Mucosa of descending colon (tissue), 3 donors: ENCODE data around the gene ZBTB42. TPM values are rescaled to one million over a fixed set of nuclear protein-coding genes. Genes with fewer than 3 reads are reported as not detected.
"Not testable (repeated sequence)": the region's sequence is repeated elsewhere in the genome, so short reads cannot be mapped to it uniquely, and the experiment has no call there.

ENCODE experiments used
- ATAC-seq: fragments of 200-7000 bp; cut with Tn5 transposase; one replicate; pipeline ENCODE4 v1.9.1; 2020; ENCODE audit warnings: mild to moderate bottlenecking, moderate library complexity
- DNase-seq, 3 donors: peaks; one replicate each; pipeline ENCODE4 v3.0.0-alpha.2; 2020
- H3K36me3 ChIP-seq: fragments of 200-600 bp; one replicate; pipeline ENCODE4 v1.8.0; 2021; ENCODE audit warnings: low read depth, mild to moderate bottlenecking
- H3K4me1 ChIP-seq: fragments of 200-600 bp; one replicate; pipeline ENCODE4 v1.8.0; 2021; ENCODE audit warnings: low read depth, mild to moderate bottlenecking
- H3K4me3 ChIP-seq: fragments of 200-600 bp; one replicate; pipeline ENCODE4 v1.8.0; 2021; ENCODE audit warnings: mild to moderate bottlenecking
- H3K9me3 ChIP-seq: fragments of 200-600 bp; one replicate; pipeline ENCODE4 v1.8.0; 2021; ENCODE audit warnings: mild to moderate bottlenecking
- CTCF ChIP-seq: fragments of 200-600 bp; IDR thresholded peaks from one replicate; pipeline ENCODE4 v1.8.0; 2022; ENCODE audit warnings: antibody characterized with exemption, mild to moderate bottlenecking
- intact Hi-C, 2 donors: fragments of 100-400 bp; cut with DNase I in 1 of 2; cut with micrococcal nuclease in 1 of 2; formaldehyde crosslinking; loops; one replicate each; pipeline versions ENCODE4 v1.11.0 to v1.11.1; 2022; cut with DNase I, micrococcal nuclease
- total RNA-seq, 3 donors: library from RNA; stranded (reverse); fragmentation: NEBNext Ultra II Directional in 2 of 3; extraction: Animal tissue kit (Norgen Biotek cat#: 25700) in 2 of 3; gene quantifications; one replicate each; pipeline versions ENCODE4 v1.2.1 to v1.2.4, GENCODE V29; 2021 to 2023
- donor health status: DM: no; HTN: no; CAD: no; lungs with moderate emphysema.
- donor health status: DM: no; HTN: no; CAD: no.
- donor health status: DM: no; HTN: yes; CAD: no.

ZBTB42 gene
- total RNA-seq, 3 donors from 2014 or later, result 6.5 to 10.6 (median 7.8) TPM

- peaks cover 18% of the 10 kb centered on the region for H3K4me1 ChIP-seq
- TF ChIP-seq CTCF, result no peak
- peak in 1 of 3 donors; percentile 6 for DNase-seq
- H3K36me3 ChIP-seq, result no peaks in the 10 kb centered on the region
- H3K4me3 ChIP-seq, result no peak overlapping the region
- H3K9me3 ChIP-seq, result no peaks in the 10 kb centered on the region
- ATAC-seq, result no peak
- intact Hi-C loops, result no loop called here
Observed at GRCh38 chr14:104813286-104813685, 12.4 kb downstream of the ZBTB42 start.

- DNase-seq, result peak in 2 of 3 donors; percentile 2 to 29
- intact Hi-C loops, H3K9me3 ChIP-seq, H3K4me3 ChIP-seq, ATAC-seq, H3K36me3 ChIP-seq: not testable (repeated sequence)
- peaks cover 18% of the 10 kb centered on the region for H3K4me1 ChIP-seq
Observed at GRCh38 chr14:104814701-104815100, 13.8 kb downstream of the ZBTB42 start.

GRCh38 chr14:104816616-104816884, 15.6 kb downstream of the ZBTB42 start:
- ATAC-seq (no peak), DNase-seq (no peak)
- Histone ChIP-seq H3K9me3 (no peaks in the 10 kb centered on the region), H3K36me3 (no peaks in the 10 kb centered on the region), H3K4me3 (peak overlapping the region; percentile 61), H3K4me1 (peaks cover 18% of the 10 kb centered on the region)
- TF ChIP-seq CTCF, result no peak
- intact Hi-C loops, result no loop called here

- H3K9me3 ChIP-seq, result no peaks in the 10 kb centered on the region
- H3K4me3 ChIP-seq, result no peak overlapping the region
- intact Hi-C loops, result no loop called here
- TF ChIP-seq CTCF, result no peak
- ATAC-seq (no peak), DNase-seq (peak in 1 of 3 donors; percentile 4)
- H3K4me1 ChIP-seq, result peaks cover 18% of the 10 kb centered on the region
- no peaks in the 10 kb centered on the region for H3K36me3 ChIP-seq
Observed at GRCh38 chr14:104817930-104818713, 17.2 kb downstream of the ZBTB42 start.

DNA sequence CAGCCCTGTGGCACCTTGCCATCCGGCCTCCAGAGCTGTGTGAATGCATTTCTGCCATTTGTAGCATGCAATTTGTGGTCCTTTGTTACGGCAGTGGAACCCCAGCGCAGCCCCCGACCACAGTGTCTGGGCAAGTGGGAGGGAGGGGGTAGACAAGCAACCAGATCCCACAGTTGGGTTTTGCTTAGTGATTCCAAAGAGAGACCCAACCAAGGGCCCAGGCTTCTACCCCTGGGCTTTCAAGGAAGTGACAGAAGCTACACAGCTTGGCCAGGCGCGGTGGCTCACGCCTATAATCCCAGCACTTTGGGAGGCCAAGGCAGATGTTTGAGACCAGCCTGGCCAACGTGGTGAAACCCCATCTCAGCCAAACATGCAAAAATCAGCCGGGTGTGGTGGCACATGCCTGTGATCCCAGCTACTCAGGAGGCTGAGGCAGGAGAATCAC, 17.8 kb downstream of the ZBTB42 start:
- intact Hi-C loops, result no loop called here
- TF ChIP-seq CTCF, result no peak
- H3K36me3 ChIP-seq, result no peaks in the 10 kb centered on the region
- no peak for ATAC-seq
- H3K4me3 ChIP-seq, result no peak overlapping the region
- peaks cover 18% of the 10 kb centered on the region for H3K4me1 ChIP-seq
- peak in 2 of 3 donors; percentile 13 to 44 for DNase-seq
- H3K9me3 ChIP-seq, result no peaks in the 10 kb centered on the region

DNA sequence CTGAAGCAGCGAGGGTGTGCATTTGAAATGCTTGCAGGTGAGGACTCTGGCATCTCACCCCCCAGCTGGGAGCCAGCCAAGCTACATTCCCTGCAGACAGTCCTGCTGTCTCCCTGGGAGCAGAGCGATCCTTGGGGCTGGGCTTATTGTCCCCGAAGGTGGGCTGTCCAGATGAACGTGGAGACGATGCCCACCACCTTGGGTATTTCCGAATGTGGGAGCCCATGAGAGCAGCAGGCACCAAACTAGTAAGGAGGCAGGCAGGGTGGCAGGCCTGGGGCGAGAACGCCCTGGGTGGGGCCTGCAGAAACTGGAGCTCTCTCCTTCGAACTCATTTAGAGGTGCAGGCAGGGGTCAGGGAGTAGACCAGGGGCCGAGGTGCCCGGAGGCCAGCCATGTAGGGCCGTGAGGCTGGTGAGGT, 18.5 kb downstream of the ZBTB42 start:
- DNase-seq, result peak in 1 of 3 donors; percentile 36
- Histone ChIP-seq H3K9me3 (no peaks in the 10 kb centered on the region), H3K36me3 (no peaks in the 10 kb centered on the region), H3K4me1 (peaks cover 15% of the 10 kb centered on the region), H3K4me3 (no peak overlapping the region)
- TF ChIP-seq CTCF, result no peak
- intact Hi-C loops, result no loop called here
- ATAC-seq, result no peak
